SK-N-SH (cell line): ENCODE measurements around the gene AVP. TPM values are rescaled to one million over a fixed set of nuclear protein-coding genes. Genes with fewer than 3 reads are reported as not detected.

Source experiments
- CTCF ChIA-PET: fragments of 300-600, 350-600 bp; formaldehyde crosslinking; extraction: SDS; loops from one replicate; lab custom pipeline; 2021; lab: Yijun Ruan, JAX
- POLR2A ChIA-PET: fragments of 350-600 bp; sonication (Branson Sonifier 250); formaldehyde crosslinking; extraction: SDS; loops from one replicate; lab custom pipeline; 2020; ENCODE audit warnings: antibody characterized with exemption, inconsistent platforms; lab: Yijun Ruan, JAX
- DNase-seq: peaks from one replicate; pipeline ENCODE4 v3.0.0; 2012
- H2AFZ ChIP-seq: fragments of 200-600 bp; sonication (generic); 2 replicates; pipeline ENCODE4 v1.8.1; 2016; ENCODE audit warnings: antibody characterized with exemption, mild to moderate bottlenecking, low read depth
- H3F3A ChIP-seq: fragments of 200-600 bp; sonication (generic); replicated peaks from 2 replicates; pipeline ENCODE3; 2016; ENCODE audit warnings: antibody characterized with exemption, mild to moderate bottlenecking; ENCODE audit not compliant: insufficient read depth
- H3K27ac ChIP-seq, 2 experiments: fragments of 200-500 bp in 1 of 2; fragments of 200-600 bp in 1 of 2; sonication (Bioruptor generic) in 1 of 2; sonication (generic), shearing (Covaris generic) in 1 of 2; 2 replicates each; pipeline versions ENCODE4 v1.5.1 to v1.6.1; 2014 to 2016; ENCODE audit warnings: low read depth in 2 of 2, inconsistent platforms in 1 of 2, low read length in 1 of 2, mild to moderate bottlenecking in 1 of 2, mixed read lengths in 1 of 2
- H3K27me3 ChIP-seq: fragments of 200-600 bp; sonication (generic), shearing (Covaris generic); 2 replicates; pipeline ENCODE4 v1.6.1; 2016; ENCODE audit warnings: mixed run types; ENCODE audit not compliant: insufficient read depth
- H3K36me3 ChIP-seq, 2 experiments: fragments of 200-500 bp in 1 of 2; fragments of 200-600 bp in 1 of 2; sonication (Bioruptor generic) in 1 of 2; sonication (generic) in 1 of 2; replicated peaks in 1 of 2; 2 replicates each; pipeline versions ENCODE3 to v1.5.1; 2014 to 2016; ENCODE audit warnings: low read length in 1 of 2, mild to moderate bottlenecking in 1 of 2; ENCODE audit not compliant: insufficient read depth in 2 of 2, control insufficient read depth in 1 of 2
- H3K4me1 ChIP-seq, 2 experiments: fragments of 200-500 bp in 1 of 2; fragments of 200-600 bp in 1 of 2; sonication (Bioruptor generic) in 1 of 2; sonication (generic), shearing (Covaris generic) in 1 of 2; 2 replicates each; pipeline versions ENCODE4 v1.5.1 to v1.6.1; 2014 to 2016; ENCODE audit warnings: low read depth in 1 of 2, low read length in 1 of 2, mixed run types in 1 of 2; ENCODE audit not compliant: insufficient read depth in 2 of 2, control insufficient read depth in 1 of 2
- H3K4me2 ChIP-seq: fragments of 200-600 bp; sonication (generic), shearing (Covaris generic); 2 replicates; pipeline ENCODE4 v1.6.1; 2017; ENCODE audit warnings: mixed run types
- H3K4me3 ChIP-seq, 2 experiments: fragments of 200-500 bp in 1 of 2; fragments of 200-600 bp in 1 of 2; sonication (Bioruptor generic) in 1 of 2; sonication (generic), shearing (Covaris generic) in 1 of 2; 2 replicates each; pipeline versions ENCODE4 v1.5.1 to v1.8.1; 2014 to 2016; ENCODE audit warnings: low read depth in 2 of 2, inconsistent platforms in 1 of 2, low read length in 1 of 2, mild to moderate bottlenecking in 1 of 2, mixed read lengths in 1 of 2, moderate library complexity in 1 of 2
- H3K79me2 ChIP-seq: fragments of 200-600 bp; sonication (generic); 2 replicates; pipeline ENCODE4 v1.8.1; 2017; ENCODE audit warnings: mild to moderate bottlenecking; ENCODE audit not compliant: insufficient read depth
- H3K9ac ChIP-seq: fragments of 200-600 bp; sonication (generic); 2 replicates; pipeline ENCODE4 v1.6.1; 2017; ENCODE audit warnings: mixed run types
- H3K9me2 ChIP-seq: fragments of 200-600 bp; sonication (generic); 2 replicates; pipeline ENCODE4 v1.6.1; 2017; ENCODE audit warnings: mixed run types
- H3K9me3 ChIP-seq: fragments of 200-600 bp; sonication (generic); 2 replicates; pipeline ENCODE4 v1.6.1; 2017; ENCODE audit warnings: mixed run types, mild to moderate bottlenecking, moderate library complexity
- H4K20me1 ChIP-seq: fragments of 200-600 bp; sonication (generic); 2 replicates; pipeline ENCODE4 v1.6.1; 2017; ENCODE audit warnings: mild to moderate bottlenecking, mixed run types; ENCODE audit not compliant: insufficient read depth
- CHD2 ChIP-seq: fragments of 150-350 bp; IDR thresholded peaks from 2 replicates; pipeline ENCODE4 v1.6.1; 2018; ENCODE audit warnings: low read length; ENCODE audit not compliant: partially characterized antibody
- ELF1 ChIP-seq: IDR thresholded peaks from 2 replicates; pipeline ENCODE4 v1.4.0; 2012
- EZH2phosphoT487 ChIP-seq: fragments of 200-600 bp; sonication (generic); IDR thresholded peaks from 2 replicates; pipeline ENCODE4 v1.6.1; 2017; ENCODE audit warnings: low read depth, mixed run types, mild to moderate bottlenecking, antibody characterized with exemption, moderate library complexity, borderline replicate concordance
- FOXJ3 ChIP-seq: sonication (generic); formaldehyde crosslinking; IDR thresholded peaks from 2 replicates; pipeline ENCODE4 v1.5.1; 2020; ENCODE audit warnings: mild to moderate bottlenecking, missing genetic modification reagents
- FOXM1 ChIP-seq: IDR thresholded peaks from 2 replicates; pipeline ENCODE4 v1.4.0; 2012; ENCODE audit warnings: low read depth, mild to moderate bottlenecking
- GABPA ChIP-seq: IDR thresholded peaks from 2 replicates; pipeline ENCODE4 v1.4.0; 2012; ENCODE audit warnings: low read depth, mild to moderate bottlenecking
- NFIC ChIP-seq: IDR thresholded peaks from 2 replicates; pipeline ENCODE4 v1.4.0; 2012; ENCODE audit warnings: borderline replicate concordance
- NRF1 ChIP-seq: IDR thresholded peaks from 2 replicates; pipeline ENCODE4 v1.6.1; 2012; ENCODE audit warnings: low read depth, mild to moderate bottlenecking, low read length
- PBX3 ChIP-seq: IDR thresholded peaks from 2 replicates; pipeline ENCODE4; 2012
- RAD21 ChIP-seq: IDR thresholded peaks from 2 replicates; pipeline ENCODE4 v1.6.1; 2012; ENCODE audit warnings: mild to moderate bottlenecking, low read length
- RCOR1 ChIP-seq: fragments of 150-350 bp; IDR thresholded peaks from 2 replicates; pipeline ENCODE4 v1.6.1; 2017; ENCODE audit warnings: antibody characterized with exemption, low read length
- REST ChIP-seq: IDR thresholded peaks from 2 replicates; pipeline ENCODE4 v1.6.1; 2012; ENCODE audit warnings: mild to moderate bottlenecking, low read depth, low read length, moderate library complexity
- RFX5 ChIP-seq: IDR thresholded peaks from 2 replicates; pipeline ENCODE4 v1.6.1; 2012; ENCODE audit warnings: mild to moderate bottlenecking, improper control_type of control experiment, low read length
- RXRA ChIP-seq: IDR thresholded peaks from 2 replicates; pipeline ENCODE4 v1.4.0; 2012; ENCODE audit warnings: low read depth, mild to moderate bottlenecking, borderline replicate concordance
- SMC3 ChIP-seq: IDR thresholded peaks from 2 replicates; pipeline ENCODE4 v1.6.1; 2012; ENCODE audit warnings: low read depth, low read length, improper control_type of control experiment
- TEAD4 ChIP-seq: IDR thresholded peaks from 2 replicates; pipeline ENCODE4 v1.4.0; 2012; ENCODE audit warnings: mild to moderate bottlenecking, borderline replicate concordance; ENCODE audit not compliant: insufficient read depth
- USF1 ChIP-seq: IDR thresholded peaks from 2 replicates; pipeline ENCODE4 v1.4.0; 2012; ENCODE audit warnings: low read depth, borderline replicate concordance
- WGBS: methylation state at CpG from one replicate; pipeline ENCODE4 v1.1.6; 2017; ENCODE audit warnings: low lambda C conversion rate; 5-methylcytosine and 5-hydroxymethylcytosine counted together
- polyA plus RNA-seq, 3 experiments: library from polyadenylated mRNA; depleted of rRNA; stranded (reverse); fragments of >200 nt; gene quantifications; 2 replicates each; pipeline ENCODE4 v1.2.3, GENCODE V29; 2012

AVP gene
- polyA plus RNA-seq, 1 of the 3 experiments (the other 2 are of a cell fraction): not detected

- POLR2A ChIA-PET: no interaction called here
- WGBS: 0% methylated on average over 1 of the region's 1 CpG
- H3K79me2 ChIP-seq: no peaks in the 10 kb centered on the region
- CTCF ChIA-PET: no interaction called here
- H3K4me2 ChIP-seq: no peak overlapping the region
- H3K9me2 ChIP-seq: no peaks in the 10 kb centered on the region
- H3F3A ChIP-seq: no peaks in the 10 kb centered on the region
- H2AFZ ChIP-seq: no peak overlapping the region
- no peaks in the 10 kb centered on the region for H3K9me3 ChIP-seq
- no peak overlapping the region for H3K9ac ChIP-seq
- no peaks in the 10 kb centered on the region for H3K27me3 ChIP-seq
- no peaks in the 10 kb centered on the region for H3K36me3 ChIP-seq
- no peaks in the 10 kb centered on the region for H3K4me1 ChIP-seq
- H3K4me3 ChIP-seq: no peak overlapping the region
- H4K20me1 ChIP-seq: no peaks in the 10 kb centered on the region
- DNase-seq: no peak
- TF ChIP-seq RXRA (no peak), CHD2 (no peak), RCOR1 (no peak), RFX5 (no peak), EZH2phosphoT487 (no peak), PBX3 (no peak), USF1 (no peak), REST (no peak), FOXM1 (no peak), ELF1 (no peak), FOXJ3 (no peak)
- H3K27ac ChIP-seq: no peak overlapping the region
These were observed 6.0 kb upstream of the AVP start for GRCh38 chr20:3090565-3090964.

GRCh38 chr20:3088031-3088430, 3.5 kb upstream of the AVP start:
- H3K4me3 ChIP-seq: no peak overlapping the region
- no peak overlapping the region for H2AFZ ChIP-seq
- no peak overlapping the region for H3K9ac ChIP-seq
- no peak overlapping the region for H3K27ac ChIP-seq
- TF ChIP-seq PBX3: no peak
- TF ChIP-seq CHD2: no peak
- TF ChIP-seq TEAD4: no peak
- TF ChIP-seq RAD21: no peak
- TF ChIP-seq NFIC: no peak
- no peak for TF ChIP-seq SMC3
- TF ChIP-seq NRF1: no peak
- no peak for TF ChIP-seq FOXM1
- no peak for TF ChIP-seq GABPA
- TF ChIP-seq RCOR1: no peak
- no peaks in the 10 kb centered on the region for H3K36me3 ChIP-seq
- no peaks in the 10 kb centered on the region for H3K9me3 ChIP-seq
- H3K27me3 ChIP-seq: no peaks in the 10 kb centered on the region
- no peak for DNase-seq
- ChIA-PET CTCF (interaction anchor here (0.6 to 1.2 kb wide), 2 partner anchors 8 to 20 kb away, joined by 3 to 4 read pairs; no protein-coding TSS in a partner anchor), POLR2A (no interaction called here)
- 74% methylated on average over 4 of the region's 7 CpGs for WGBS
- H3K4me1 ChIP-seq: no peaks in the 10 kb centered on the region
- H4K20me1 ChIP-seq: no peaks in the 10 kb centered on the region
- no peak overlapping the region for H3K4me2 ChIP-seq
- H3K79me2 ChIP-seq: no peaks in the 10 kb centered on the region
- H3F3A ChIP-seq: no peaks in the 10 kb centered on the region
- no peaks in the 10 kb centered on the region for H3K9me2 ChIP-seq
